HG03097 (cell line): ENCODE measurements around the gene C11orf98.
"Not testable (repeated sequence)": the region's sequence is repeated elsewhere in the genome, so short reads cannot be mapped to it uniquely, and the experiment has no call there.

Experiments used
- ATAC-seq: cut with Tn5 transposase; IDR thresholded peaks from one replicate; pipeline ENCODE4 v1.9.1; 2021; ENCODE audit not compliant: unreplicated experiment, low FRiP score

The C11orf98 gene

GRCh38 chr11:62665075-62665598 lies at the start of gene C11orf98, which contains the start of gene CSKMT:
TSS of gene C11orf98 (minus strand) at chr11:62665210. CDS start at chr11:62665169, 41 bp downstream.
TSS of gene CSKMT (plus strand) at chr11:62665312. CDS start at chr11:62665880, 568 bp downstream.
- peak; percentile 70 for ATAC-seq

GRCh38 chr11:62713343-62713742 lies 48.3 kb upstream of the C11orf98 start:
- no peak for ATAC-seq

- no peak for ATAC-seq
Observed at GRCh38 chr11:62712861-62713260, 47.9 kb upstream of the C11orf98 start.

- ATAC-seq, result no peak
Observed at GRCh38 chr11:62712276-62712812, 47.3 kb upstream of the C11orf98 start.

GRCh38 chr11:62710001-62710345 lies 45.0 kb upstream of the C11orf98 start:
- ATAC-seq, result peak; percentile 0

GRCh38 chr11:62709247-62710000 lies 44.4 kb upstream of the C11orf98 start:
- ATAC-seq, result peak; percentile 59

- ATAC-seq, result no peak
Observed at GRCh38 chr11:62708793-62709192, 43.8 kb upstream of the C11orf98 start.

- ATAC-seq, result no peak
Observed at GRCh38 chr11:62708392-62708791, 43.4 kb upstream of the C11orf98 start.

GRCh38 chr11:62707277-62707861 lies 42.4 kb upstream of the C11orf98 start, which contains the start of the genes BSCL2 and GNG3:
TSS of gene BSCL2 (minus strand) at chr11:62707424. CDS start at chr11:62707195, 229 bp downstream.
TSS of gene GNG3 (plus strand) at chr11:62707676. CDS start at chr11:62708296, 620 bp downstream.
- no peak for ATAC-seq

- no peak for ATAC-seq
Observed at GRCh38 chr11:62706850-62707247, 41.8 kb upstream of the C11orf98 start.

- ATAC-seq, result peak; percentile 53
Observed at GRCh38 chr11:62705880-62706849, 41.2 kb upstream of the C11orf98 start.

GRCh38 chr11:62705413-62705812 lies 40.4 kb upstream of the C11orf98 start:
- ATAC-seq, result no peak

GRCh38 chr11:62703921-62704320 lies 38.9 kb upstream of the C11orf98 start:
- ATAC-seq, result not testable (repeated sequence)

- ATAC-seq, result no peak
Observed at GRCh38 chr11:62702246-62702645, 37.2 kb upstream of the C11orf98 start.

GRCh38 chr11:62694455-62695167 lies 29.6 kb upstream of the C11orf98 start:
- ATAC-seq, result no peak

GRCh38 chr11:62693624-62694023 lies 28.6 kb upstream of the C11orf98 start:
- ATAC-seq, result not testable (repeated sequence)

GRCh38 chr11:62689421-62690183 lies 24.6 kb upstream of the C11orf98 start, which contains the start of gene LRRN4CL:
TSS of gene LRRN4CL (minus strand) at chr11:62689530. CDS start at chr11:62688508, 1,022 bp downstream.
- ATAC-seq, result no peak

GRCh38 chr11:62688491-62688890 lies 23.5 kb upstream of the C11orf98 start:
- no peak for ATAC-seq
